OCI-LY1 (cell line): Measurements from ENCODE around the gene TEDC1.

ENCODE experiments used
- CTCF ChIP-seq: fragments of 200-600 bp; sonication (generic), shearing (Covaris generic); IDR thresholded peaks from 2 replicates; pipeline ENCODE4 v1.5.1; 2017; ENCODE audit warnings: mild to moderate bottlenecking, antibody characterized with exemption, low read length, moderate library complexity, mixed read lengths
- EZH2 ChIP-seq: fragments of 200-600 bp; sonication (generic), shearing (Covaris generic); IDR thresholded peaks from 2 replicates; pipeline ENCODE4 v1.8.0; 2017; ENCODE audit warnings: borderline replicate concordance, mixed run types, mild to moderate bottlenecking, antibody characterized with exemption, low read length, moderate library complexity, mixed read lengths

- no peak for TF ChIP-seq CTCF
- no peak for TF ChIP-seq EZH2
Observed at GRCh38 chr14:105475269-105476096, 15.6 kb upstream of the TEDC1 start.
